ENCODE measurements around the gene UBE2G2. TPM values are rescaled to one million over a fixed set of nuclear protein-coding genes. Genes with fewer than 3 reads are reported as not detected.

The UBE2G2 gene
- total and polyA plus RNA-seq, 2 of the 4 experiments (the other 2 are of a cell fraction): 65.4 to 91.7 TPM

GRCh38 chr21:44842721-44843445 lies 41.3 kb upstream of the UBE2G2 start:
- TF ChIP-seq CHD1 (IDR thresholded peaks at IDR 0.05; ENCODE audit: low read depth, low read length) (no peak), NFE2L2 (IDR thresholded peaks at IDR 0.05; ENCODE audit: low read depth, low read length) (no peak), MAFK (IDR thresholded peaks at IDR 0.05; ENCODE audit: low read depth, low read length) (no peak), RCOR1 (IDR thresholded peaks at IDR 0.05; ENCODE audit: insufficient replicate concordance, low read length) (no peak), SMC3 (IDR thresholded peaks at IDR 0.05; ENCODE audit: low read depth, low read length) (no peak), CEBPB (IDR thresholded peaks at IDR 0.05; ENCODE audit: low read depth, low read length) (no peak), USF2 (IDR thresholded peaks at IDR 0.05; ENCODE audit: low read depth, low read length) (no peak)
- Histone ChIP-seq H4K5ac (ENCODE audit: low read depth, low read length) (no peak overlapping the region), H2AK9ac (replicated peaks; ENCODE audit: low read depth, low read length, poor library complexity) (no peak overlapping the region), H3K14ac (replicated peaks; ENCODE audit: low read depth, low read length) (no peak overlapping the region), H3K36me3 (ENCODE audit: control insufficient read depth, insufficient read depth, low read length) (no peaks in the 10 kb centered on the region), H3K23ac (ENCODE audit: low read depth, low read length) (no peak overlapping the region), H2BK15ac (ENCODE audit: low read depth, low read length) (no peak overlapping the region), H3K4me1 (ENCODE audit: control insufficient read depth, insufficient read depth, low read length) (peaks cover 2% of the 10 kb centered on the region; the same call in 1 of the 2 replicates), H4K8ac (ENCODE audit: low read depth in 2 of 2, low read length in 2 of 2) (no peak overlapping the region), H3K18ac (ENCODE audit: low read depth, low read length) (no peak overlapping the region), H2BK5ac (ENCODE audit: low read depth, low read length, poor library complexity, severe bottlenecking) (no peak overlapping the region), H3K56ac (ENCODE audit: extremely low read depth, insufficient read depth, low read length) (no peak overlapping the region), H3K27me3 (ENCODE audit: control insufficient read depth, insufficient read depth, low read length) (peaks cover 26% of the 10 kb centered on the region), H3K9me3 (ENCODE audit: control insufficient read depth, insufficient read depth, low read length) (no peaks in the 10 kb centered on the region), H4K91ac (ENCODE audit: insufficient read depth, low read depth, low read length) (no peak overlapping the region), H3K4ac (ENCODE audit: low read depth, low read length) (no peak overlapping the region), H2AFZ (replicated peaks; ENCODE audit: low read length, poor library complexity) (no peak overlapping the region), H3K27ac (ENCODE audit: insufficient read depth, low read length) (no peak overlapping the region), H3K9ac (ENCODE audit: low read depth, low read length) (no peak overlapping the region), H3K4me3 (ENCODE audit: insufficient read depth, low read depth, low read length) (no peak overlapping the region), H4K20me1 (ENCODE audit: insufficient read depth, low read length) (no peaks in the 10 kb centered on the region; the same call in 1 of the 2 replicates), H3K4me2 (ENCODE audit: low read depth, low read length) (no peak overlapping the region), H2AK5ac (ENCODE audit: low read depth, low read length) (no peak overlapping the region), H3K79me1 (ENCODE audit: low read depth in 1 of 2, low read length in 2 of 2) (no peaks in the 10 kb centered on the region), H2BK120ac (ENCODE audit: low read depth, low read length) (no peak overlapping the region), H2BK20ac (ENCODE audit: low read depth, low read length) (no peak overlapping the region), H3K9me1 (ENCODE audit: insufficient read depth, low read length) (peaks cover 13% of the 10 kb centered on the region; the same call in 1 of the 2 replicates)
- ATAC-seq (ENCODE audit: low read depth) (no peak), DNase-seq (no peak)
- in situ Hi-C loops (cut with MboI; ENCODE audit: low sequenced_read_pairs): no loop called here
- no TSS peak for BruUV-seq (replicated peaks)
- ChIA-PET CTCF (no interaction called here), POLR2A (ENCODE audit: unreplicated experiment) (no interaction called here)
- dilution Hi-C loops (cut with HindIII; ENCODE audit: low sequenced_read_pairs, unreplicated experiment): no loop called here
- whole genome bisulfite sequencing, 2 experiments (ENCODE audit: extremely low coverage in 2 of 2, insufficient read length in 1 of 2): 52% methylated on average over 8 of the region's 23 CpGs; no CpG with 5 or more reads in 1 of the 2 experiments
- intact Hi-C loops (cut with micrococcal nuclease): no loop called here
